LNCAP (cell line): ENCODE data around the gene NPHP4.

Experiments
- TF ChIP-seq, protein P1 (sequence below): fragments of 450-650 bp; IDR thresholded peaks from 2 replicates; pipeline ENCODE4 v1.5.1; 2017; ENCODE audit warnings: mild to moderate bottlenecking

The NPHP4 gene

DNA sequence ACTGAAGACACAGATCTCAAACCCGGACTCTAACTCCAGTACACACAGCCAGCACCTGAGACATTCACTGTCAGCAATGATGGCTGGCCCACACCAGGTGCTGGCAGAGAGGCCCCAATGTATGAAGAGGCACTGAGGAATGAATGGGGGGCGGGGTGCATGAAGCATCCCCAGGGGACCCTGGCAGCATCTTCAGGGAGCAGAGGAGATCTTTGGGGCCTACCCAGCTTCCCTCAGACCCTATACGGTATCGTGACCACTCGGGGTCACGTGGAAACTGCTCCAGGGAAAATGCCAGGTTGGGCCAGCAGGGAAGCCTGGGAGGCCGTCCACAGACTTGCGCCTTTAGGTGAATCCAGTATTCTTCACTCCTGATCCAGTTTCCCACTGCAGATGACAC lies 84.3 kb downstream of the NPHP4 start:
- TF ChIP-seq, protein P1, sequence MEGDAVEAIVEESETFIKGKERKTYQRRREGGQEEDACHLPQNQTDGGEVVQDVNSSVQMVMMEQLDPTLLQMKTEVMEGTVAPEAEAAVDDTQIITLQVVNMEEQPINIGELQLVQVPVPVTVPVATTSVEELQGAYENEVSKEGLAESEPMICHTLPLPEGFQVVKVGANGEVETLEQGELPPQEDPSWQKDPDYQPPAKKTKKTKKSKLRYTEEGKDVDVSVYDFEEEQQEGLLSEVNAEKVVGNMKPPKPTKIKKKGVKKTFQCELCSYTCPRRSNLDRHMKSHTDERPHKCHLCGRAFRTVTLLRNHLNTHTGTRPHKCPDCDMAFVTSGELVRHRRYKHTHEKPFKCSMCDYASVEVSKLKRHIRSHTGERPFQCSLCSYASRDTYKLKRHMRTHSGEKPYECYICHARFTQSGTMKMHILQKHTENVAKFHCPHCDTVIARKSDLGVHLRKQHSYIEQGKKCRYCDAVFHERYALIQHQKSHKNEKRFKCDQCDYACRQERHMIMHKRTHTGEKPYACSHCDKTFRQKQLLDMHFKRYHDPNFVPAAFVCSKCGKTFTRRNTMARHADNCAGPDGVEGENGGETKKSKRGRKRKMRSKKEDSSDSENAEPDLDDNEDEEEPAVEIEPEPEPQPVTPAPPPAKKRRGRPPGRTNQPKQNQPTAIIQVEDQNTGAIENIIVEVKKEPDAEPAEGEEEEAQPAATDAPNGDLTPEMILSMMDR = no peak

DNA sequence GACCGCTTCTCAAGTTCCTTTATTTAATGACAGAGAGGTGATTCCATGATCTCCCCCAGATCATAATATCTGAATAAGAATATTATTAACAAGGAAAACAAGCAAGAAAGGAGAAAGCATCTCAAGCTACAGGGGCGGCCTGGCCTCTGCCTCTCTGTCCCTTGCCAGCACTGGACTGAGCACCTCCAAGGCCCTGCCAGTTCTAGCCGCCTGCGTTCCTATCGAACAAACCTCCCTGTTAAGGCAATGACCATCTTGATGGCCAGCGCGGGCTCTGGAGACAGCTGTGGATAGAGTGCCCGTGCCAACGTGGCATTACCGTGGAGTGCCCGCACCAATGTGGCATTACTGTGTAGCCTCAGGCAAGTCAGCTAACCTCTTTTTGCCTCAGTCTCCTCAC lies 84.8 kb downstream of the NPHP4 start:
- TF ChIP-seq, protein P1 = no peak

DNA sequence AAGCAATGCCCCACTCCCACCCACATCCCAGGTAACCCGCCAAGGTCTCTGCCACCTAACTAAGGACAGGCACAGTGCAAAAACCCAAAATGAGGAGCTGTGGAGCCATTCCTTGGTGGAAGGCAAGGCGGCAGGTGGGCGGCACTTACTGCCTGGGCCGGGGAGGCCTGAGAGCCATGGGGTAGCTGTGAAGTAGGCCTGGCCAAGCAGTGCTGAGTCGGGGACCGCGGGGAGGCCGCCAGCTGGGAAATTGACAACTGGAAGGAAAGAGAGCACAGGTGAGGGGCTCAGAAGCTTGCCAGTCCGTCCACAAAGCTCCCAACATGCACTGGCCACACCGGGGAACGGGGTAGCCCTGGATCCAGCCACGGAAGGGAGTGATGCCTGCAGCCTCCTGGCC lies 85.3 kb downstream of the NPHP4 start:
- TF ChIP-seq, protein P1 = no peak

DNA sequence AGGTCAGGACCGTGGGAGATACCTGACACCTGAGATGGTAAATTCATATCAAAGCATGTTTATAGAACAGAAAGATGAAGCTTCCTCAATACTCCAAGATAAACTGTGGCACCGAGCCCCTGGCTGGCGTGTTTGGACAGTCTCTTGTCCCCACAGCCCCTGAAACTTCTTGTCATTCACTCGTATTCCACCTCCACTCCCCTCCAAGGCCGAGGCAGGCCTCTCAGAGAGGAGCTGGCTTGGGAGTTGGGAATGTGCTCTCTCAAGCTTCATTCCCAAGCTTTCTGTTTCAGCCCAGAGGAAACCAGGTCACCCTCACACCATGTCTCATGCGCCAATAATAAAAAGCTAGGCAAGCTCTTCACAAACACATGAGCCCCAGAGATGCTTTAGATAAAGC lies 86.1 kb downstream of the NPHP4 start:
- TF ChIP-seq, protein P1 = no peak

DNA sequence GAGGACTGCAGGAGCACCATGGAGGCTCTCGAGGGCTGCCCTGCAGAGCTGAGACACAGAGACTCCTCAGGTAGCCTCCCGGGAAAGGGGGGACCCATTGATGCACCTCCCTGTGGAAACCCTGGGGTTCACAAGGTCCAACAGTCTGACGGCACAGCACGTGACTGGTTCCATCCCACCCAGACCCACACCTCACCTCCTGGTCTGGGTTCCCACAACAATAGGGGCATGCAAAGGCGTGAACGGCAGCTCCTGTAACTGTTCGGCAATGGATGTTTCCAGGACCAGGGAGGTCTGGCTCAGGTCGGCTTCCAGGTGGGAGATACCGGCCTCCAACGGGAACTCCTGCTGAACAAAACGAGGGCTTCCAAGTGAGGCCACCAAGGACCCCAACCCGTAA lies 86.8 kb downstream of the NPHP4 start:
- TF ChIP-seq, protein P1 = no peak

DNA sequence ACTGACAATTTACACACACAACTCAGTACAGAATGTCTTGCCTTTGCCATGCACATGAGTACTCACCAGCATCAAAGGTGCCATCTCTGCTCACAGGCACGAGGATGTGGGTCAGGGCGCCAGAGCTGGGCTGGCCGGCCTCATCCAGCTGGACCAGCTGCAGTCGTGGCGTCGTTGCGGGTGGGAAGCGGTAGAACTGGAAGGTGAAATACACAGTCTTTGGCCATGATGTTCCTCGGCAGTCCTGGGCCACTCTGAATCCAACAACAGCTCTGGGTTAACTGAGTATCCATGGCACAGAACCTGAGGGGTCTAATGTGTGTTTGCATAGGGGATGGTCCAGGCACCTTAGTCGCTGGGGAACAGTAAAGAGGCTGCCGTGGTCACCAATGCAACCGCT lies 87.7 kb downstream of the NPHP4 start:
- TF ChIP-seq, protein P1 = no peak

DNA sequence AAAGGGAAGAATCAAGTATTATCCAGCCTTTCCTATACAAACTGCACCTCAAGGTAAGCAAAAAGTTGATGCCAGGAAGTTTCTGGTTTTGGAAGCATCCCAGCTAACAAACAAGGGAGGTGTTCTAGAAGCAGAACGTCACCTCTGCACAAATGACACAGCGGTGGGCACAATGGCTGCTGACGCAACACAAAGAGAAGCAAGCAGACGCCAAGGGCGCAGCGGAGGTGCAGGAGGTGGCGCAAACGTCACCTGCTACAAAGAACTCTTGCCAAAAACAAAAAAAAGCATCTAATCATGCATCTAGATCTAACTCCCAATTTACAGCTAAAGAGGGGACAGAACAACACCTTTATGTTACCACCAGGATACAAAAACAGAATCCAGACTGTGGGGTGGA lies 88.5 kb downstream of the NPHP4 start:
- TF ChIP-seq, protein P1 = no peak

DNA sequence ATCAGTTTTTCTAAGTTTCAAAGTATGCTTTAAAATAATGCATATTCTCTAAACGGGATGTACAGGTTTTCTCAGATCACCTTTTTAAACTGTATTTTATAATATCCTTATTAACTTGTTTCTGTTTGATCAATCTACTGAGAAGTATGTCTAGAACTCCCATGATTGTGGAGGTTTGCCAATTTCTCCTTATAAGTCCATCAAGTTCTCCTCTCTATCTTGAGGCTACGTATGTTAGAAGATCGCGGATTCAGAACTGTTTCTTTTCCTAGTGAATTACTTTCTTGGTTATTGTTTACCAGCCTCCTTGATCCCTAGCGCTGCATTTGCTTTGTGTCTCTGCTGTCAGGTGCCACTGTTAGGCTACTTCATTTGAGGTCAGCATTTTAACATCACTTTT lies 89.2 kb downstream of the NPHP4 start:
- TF ChIP-seq, protein P1 = no peak
